Ishikawa (cell line): Measurements from ENCODE around the gene UTS2B.

Experiments
- CREB1 ChIP-seq: IDR thresholded peaks from 2 replicates; pipeline ENCODE4 v1.6.1; 2012; ENCODE audit warnings: low read depth
- EP300 ChIP-seq: IDR thresholded peaks from 2 replicates; pipeline ENCODE4 v1.6.1; 2012; ENCODE audit warnings: borderline replicate concordance
- FOXM1 ChIP-seq: IDR thresholded peaks from 2 replicates; pipeline ENCODE4 v1.6.1; 2012; ENCODE audit warnings: low read depth, borderline replicate concordance
- NFIC ChIP-seq: IDR thresholded peaks from 2 replicates; pipeline ENCODE4 v1.6.1; 2012
- RAD21 ChIP-seq: IDR thresholded peaks from 2 replicates; pipeline ENCODE4 v1.6.1; 2012; ENCODE audit warnings: low read depth
- TAF1 ChIP-seq: IDR thresholded peaks from 2 replicates; pipeline ENCODE4 v1.6.1; 2012; ENCODE audit warnings: low read depth, mild to moderate bottlenecking
- TCF12 ChIP-seq: IDR thresholded peaks from 2 replicates; pipeline ENCODE4 v1.6.1; 2012; ENCODE audit warnings: low read depth
- TEAD4 ChIP-seq: IDR thresholded peaks from 2 replicates; pipeline ENCODE4 v1.6.1; 2012
- TF ChIP-seq, protein P1 (sequence below): IDR thresholded peaks from 2 replicates; pipeline ENCODE4 v1.6.1; 2012; ENCODE audit warnings: low read depth, mild to moderate bottlenecking
- TF ChIP-seq, protein P2 (sequence below): IDR thresholded peaks from 2 replicates; pipeline ENCODE4 v1.6.1; 2012
- TF ChIP-seq, protein P3 (sequence below): IDR thresholded peaks from 2 replicates; pipeline ENCODE4 v1.6.1; 2012

UTS2B gene

DNA sequence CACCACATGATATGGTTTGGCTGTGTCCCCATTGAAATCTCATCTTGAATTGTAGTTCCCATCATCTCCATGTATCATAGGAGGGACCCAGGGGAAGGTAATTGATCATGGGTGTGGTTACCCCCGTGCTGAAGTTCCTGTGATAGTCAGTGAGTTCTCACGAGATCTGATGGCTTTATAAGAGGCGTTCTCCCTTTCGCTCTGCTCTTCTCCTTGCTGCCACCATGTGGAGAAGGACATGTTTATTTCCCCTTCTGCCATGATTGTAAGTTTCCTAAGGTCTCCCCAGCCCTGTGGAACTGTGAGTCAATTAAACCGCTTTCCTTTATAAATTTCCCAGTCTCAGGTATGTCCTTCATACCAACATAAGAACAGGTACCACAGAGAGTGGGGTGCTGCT lies 109.4 kb downstream of the UTS2B start:
- TF ChIP-seq, protein P1, sequence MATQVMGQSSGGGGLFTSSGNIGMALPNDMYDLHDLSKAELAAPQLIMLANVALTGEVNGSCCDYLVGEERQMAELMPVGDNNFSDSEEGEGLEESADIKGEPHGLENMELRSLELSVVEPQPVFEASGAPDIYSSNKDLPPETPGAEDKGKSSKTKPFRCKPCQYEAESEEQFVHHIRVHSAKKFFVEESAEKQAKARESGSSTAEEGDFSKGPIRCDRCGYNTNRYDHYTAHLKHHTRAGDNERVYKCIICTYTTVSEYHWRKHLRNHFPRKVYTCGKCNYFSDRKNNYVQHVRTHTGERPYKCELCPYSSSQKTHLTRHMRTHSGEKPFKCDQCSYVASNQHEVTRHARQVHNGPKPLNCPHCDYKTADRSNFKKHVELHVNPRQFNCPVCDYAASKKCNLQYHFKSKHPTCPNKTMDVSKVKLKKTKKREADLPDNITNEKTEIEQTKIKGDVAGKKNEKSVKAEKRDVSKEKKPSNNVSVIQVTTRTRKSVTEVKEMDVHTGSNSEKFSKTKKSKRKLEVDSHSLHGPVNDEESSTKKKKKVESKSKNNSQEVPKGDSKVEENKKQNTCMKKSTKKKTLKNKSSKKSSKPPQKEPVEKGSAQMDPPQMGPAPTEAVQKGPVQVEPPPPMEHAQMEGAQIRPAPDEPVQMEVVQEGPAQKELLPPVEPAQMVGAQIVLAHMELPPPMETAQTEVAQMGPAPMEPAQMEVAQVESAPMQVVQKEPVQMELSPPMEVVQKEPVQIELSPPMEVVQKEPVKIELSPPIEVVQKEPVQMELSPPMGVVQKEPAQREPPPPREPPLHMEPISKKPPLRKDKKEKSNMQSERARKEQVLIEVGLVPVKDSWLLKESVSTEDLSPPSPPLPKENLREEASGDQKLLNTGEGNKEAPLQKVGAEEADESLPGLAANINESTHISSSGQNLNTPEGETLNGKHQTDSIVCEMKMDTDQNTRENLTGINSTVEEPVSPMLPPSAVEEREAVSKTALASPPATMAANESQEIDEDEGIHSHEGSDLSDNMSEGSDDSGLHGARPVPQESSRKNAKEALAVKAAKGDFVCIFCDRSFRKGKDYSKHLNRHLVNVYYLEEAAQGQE, result no peak
- TF ChIP-seq, protein P2, sequence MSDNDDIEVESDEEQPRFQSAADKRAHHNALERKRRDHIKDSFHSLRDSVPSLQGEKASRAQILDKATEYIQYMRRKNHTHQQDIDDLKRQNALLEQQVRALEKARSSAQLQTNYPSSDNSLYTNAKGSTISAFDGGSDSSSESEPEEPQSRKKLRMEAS, result no peak
- TF ChIP-seq RAD21 (peak; percentile 41; the same call in 1 of the 2 replicates), EP300 (no peak), TAF1 (no peak)

DNA sequence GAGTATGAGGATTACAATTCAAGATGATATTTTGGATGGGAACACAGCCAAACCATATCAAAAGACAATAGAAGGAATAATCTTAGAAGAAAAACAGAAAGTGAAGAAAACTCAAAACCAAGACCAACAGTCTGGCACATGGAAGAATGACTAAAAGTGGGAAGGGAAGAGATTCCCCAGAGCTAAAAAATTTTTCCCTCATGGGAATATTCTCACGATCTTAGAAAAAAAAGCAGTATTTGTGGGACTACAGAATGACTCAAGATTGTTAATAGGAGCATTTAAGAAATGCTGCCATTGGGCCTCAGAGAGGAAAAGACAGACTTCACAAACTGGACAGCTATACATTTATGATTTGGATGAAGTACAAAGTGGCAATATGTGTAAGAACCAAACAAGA lies 113.0 kb downstream of the UTS2B start:
- TF ChIP-seq CREB1, result no peak
- no peak for TF ChIP-seq NFIC
- TF ChIP-seq TAF1, result no peak
- TF ChIP-seq, protein P1, result no peak
- TF ChIP-seq RAD21, result no peak
- TF ChIP-seq TCF12, result no peak
- TF ChIP-seq FOXM1, result no peak
- TF ChIP-seq TEAD4, result no peak
- TF ChIP-seq, protein P3, sequence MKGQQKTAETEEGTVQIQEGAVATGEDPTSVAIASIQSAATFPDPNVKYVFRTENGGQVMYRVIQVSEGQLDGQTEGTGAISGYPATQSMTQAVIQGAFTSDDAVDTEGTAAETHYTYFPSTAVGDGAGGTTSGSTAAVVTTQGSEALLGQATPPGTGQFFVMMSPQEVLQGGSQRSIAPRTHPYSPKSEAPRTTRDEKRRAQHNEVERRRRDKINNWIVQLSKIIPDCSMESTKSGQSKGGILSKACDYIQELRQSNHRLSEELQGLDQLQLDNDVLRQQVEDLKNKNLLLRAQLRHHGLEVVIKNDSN, result no peak
